ENCODE data around the gene HOXB5.

HOXB5 gene

GRCh38 chr17:48589060-48589830 lies 4.3 kb downstream of the HOXB5 start:
- DNase-seq: no peak

- DNase-seq: no peak
Measured at GRCh38 chr17:48588528-48588927, 5.1 kb downstream of the HOXB5 start.

- DNase-seq: no peak
Measured at GRCh38 chr17:48588074-48588415, 5.5 kb downstream of the HOXB5 start.

- no peak for DNase-seq
Measured at GRCh38 chr17:48587276-48588073, 6.1 kb downstream of the HOXB5 start.

GRCh38 chr17:48586355-48587258 lies 7.0 kb downstream of the HOXB5 start:
- DNase-seq: no peak

GRCh38 chr17:48584223-48584741 lies 9.3 kb downstream of the HOXB5 start:
- no peak for DNase-seq

GRCh38 chr17:48583708-48584222 lies 9.8 kb downstream of the HOXB5 start:
- DNase-seq: no peak

GRCh38 chr17:48582750-48583069 lies 10.9 kb downstream of the HOXB5 start:
- no peak for DNase-seq

GRCh38 chr17:48579760-48580554 lies 13.6 kb downstream of the HOXB5 start:
- no peak for DNase-seq

GRCh38 chr17:48579471-48579759 lies 14.2 kb downstream of the HOXB5 start:
- no peak for DNase-seq

GRCh38 chr17:48578616-48579470 lies 14.7 kb downstream of the HOXB5 start:
- no peak for DNase-seq

- peak; percentile 25 for DNase-seq
Measured at GRCh38 chr17:48577946-48578615, 15.5 kb downstream of the HOXB5 start, which contains the start of gene HOXB4. TSS of gene HOXB4 (minus strand) at chr17:48578350. CDS start at chr17:48578319, 31 bp downstream.

GRCh38 chr17:48577330-48577945 lies 16.1 kb downstream of the HOXB5 start:
- DNase-seq: no peak

- DNase-seq: no peak
Measured at GRCh38 chr17:48576479-48577309, 16.9 kb downstream of the HOXB5 start.

GRCh38 chr17:48575673-48576478 lies 17.7 kb downstream of the HOXB5 start:
- DNase-seq: no peak

GRCh38 chr17:48575066-48575582 lies 18.5 kb downstream of the HOXB5 start:
- no peak for DNase-seq

GRCh38 chr17:48574505-48575065 lies 19.0 kb downstream of the HOXB5 start:
- DNase-seq: no peak

All from T1000 (cell line).